HG03025 (cell line): ENCODE data around the gene TTC7B.

Source experiments
- ATAC-seq: cut with Tn5 transposase; IDR thresholded peaks from one replicate; pipeline ENCODE4 v1.9.1; 2021; ENCODE audit warnings: mild to moderate bottlenecking, moderate library complexity; ENCODE audit not compliant: unreplicated experiment, low FRiP score

TTC7B gene

DNA sequence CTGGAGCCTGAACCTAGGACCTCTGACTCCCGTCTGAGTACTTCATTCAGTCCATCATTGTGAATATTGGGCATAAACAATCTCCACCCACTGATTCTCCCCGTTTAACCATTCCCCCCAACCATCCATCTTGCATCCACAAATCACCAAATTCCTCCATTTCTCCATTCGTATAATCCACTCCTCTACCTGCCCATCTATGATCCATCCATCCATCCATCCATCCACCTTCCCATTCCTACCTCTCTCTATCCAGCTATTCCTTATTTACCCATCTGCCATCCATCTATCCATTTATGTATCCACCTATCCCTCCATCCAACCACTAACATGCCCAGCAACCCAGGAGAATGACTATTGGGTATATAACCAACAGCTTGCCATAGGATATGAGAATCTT, 331.9 kb downstream of the TTC7B start:
- ATAC-seq, result no peak

DNA sequence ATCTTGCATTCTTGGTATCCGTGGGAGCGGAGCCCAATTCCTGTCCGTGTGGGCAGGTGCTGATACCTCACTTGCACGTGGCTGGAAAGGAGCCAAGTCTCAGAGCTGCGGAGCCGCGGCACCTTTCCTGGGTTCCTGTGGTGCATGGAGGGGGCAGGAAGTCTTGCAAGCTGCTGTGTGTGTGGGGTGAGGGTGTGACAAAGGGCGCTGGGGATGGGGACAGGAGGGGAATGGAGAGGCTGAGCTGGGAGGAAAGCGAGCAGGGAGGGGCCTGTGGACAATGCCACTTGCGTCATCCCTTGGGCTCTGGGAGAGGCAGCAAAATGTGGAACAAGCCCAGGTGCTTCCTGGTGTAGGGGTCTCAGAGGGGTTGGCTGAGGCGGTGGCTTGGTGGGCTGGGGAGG, 332.7 kb downstream of the TTC7B start:
- ATAC-seq, result no peak

GRCh38 chr14:90483117-90483516, 333.1 kb downstream of the TTC7B start:
- no peak for ATAC-seq

GRCh38 chr14:90475298-90475697, 340.9 kb downstream of the TTC7B start:
- no peak for ATAC-seq
